Sigmoid colon (tissue), 3 donors: Measurements from ENCODE around the gene ACR.

Experiments used
- POLR2A ChIP-seq, 2 donors: fragments of 450-650 bp; IDR thresholded peaks; one replicate each; pipeline ENCODE4 v1.6.1; 2016; ENCODE audit warnings: antibody characterized with exemption in 2 of 2, mild to moderate bottlenecking in 2 of 2, moderate library complexity in 2 of 2
- TF ChIP-seq, protein P1 (sequence below), 4 experiments: fragments of 450-650 bp in 3 of 4; fragments of 200-600 bp in 1 of 4; IDR thresholded peaks; one replicate each; pipeline ENCODE4 v1.5.1; 2016 to 2019; ENCODE audit warnings: antibody characterized with exemption in 4 of 4, mild to moderate bottlenecking in 3 of 4, moderate library complexity in 2 of 4

DNA sequence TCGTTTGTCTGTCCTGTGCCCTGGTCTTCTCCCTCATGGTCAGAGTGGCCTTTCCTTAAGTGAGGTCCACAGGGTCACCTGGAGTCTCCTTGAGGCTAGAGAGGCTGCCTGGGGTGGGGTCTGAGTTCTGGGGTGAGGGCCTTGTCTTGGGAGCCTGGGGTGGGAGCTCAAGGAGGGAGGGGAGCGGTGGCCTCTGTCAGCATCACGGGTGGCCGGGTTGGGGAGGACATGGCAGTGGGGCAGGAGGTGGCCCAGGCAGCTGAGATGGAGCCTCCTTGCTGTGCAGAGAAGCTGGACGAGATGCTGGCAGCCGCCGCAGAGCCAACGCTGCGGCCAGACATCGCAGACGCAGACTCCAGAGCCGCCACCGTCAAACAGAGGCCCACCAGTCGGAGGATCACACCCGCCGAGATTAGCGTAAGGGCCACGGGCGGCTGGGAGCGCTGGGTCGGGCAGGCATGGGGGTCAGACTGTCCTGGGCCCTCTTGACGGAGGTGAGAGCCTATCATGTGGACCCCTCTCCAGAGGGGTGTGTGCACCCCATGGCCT lies 23.3 kb upstream of the ACR start:
- TF ChIP-seq, protein P1, sequence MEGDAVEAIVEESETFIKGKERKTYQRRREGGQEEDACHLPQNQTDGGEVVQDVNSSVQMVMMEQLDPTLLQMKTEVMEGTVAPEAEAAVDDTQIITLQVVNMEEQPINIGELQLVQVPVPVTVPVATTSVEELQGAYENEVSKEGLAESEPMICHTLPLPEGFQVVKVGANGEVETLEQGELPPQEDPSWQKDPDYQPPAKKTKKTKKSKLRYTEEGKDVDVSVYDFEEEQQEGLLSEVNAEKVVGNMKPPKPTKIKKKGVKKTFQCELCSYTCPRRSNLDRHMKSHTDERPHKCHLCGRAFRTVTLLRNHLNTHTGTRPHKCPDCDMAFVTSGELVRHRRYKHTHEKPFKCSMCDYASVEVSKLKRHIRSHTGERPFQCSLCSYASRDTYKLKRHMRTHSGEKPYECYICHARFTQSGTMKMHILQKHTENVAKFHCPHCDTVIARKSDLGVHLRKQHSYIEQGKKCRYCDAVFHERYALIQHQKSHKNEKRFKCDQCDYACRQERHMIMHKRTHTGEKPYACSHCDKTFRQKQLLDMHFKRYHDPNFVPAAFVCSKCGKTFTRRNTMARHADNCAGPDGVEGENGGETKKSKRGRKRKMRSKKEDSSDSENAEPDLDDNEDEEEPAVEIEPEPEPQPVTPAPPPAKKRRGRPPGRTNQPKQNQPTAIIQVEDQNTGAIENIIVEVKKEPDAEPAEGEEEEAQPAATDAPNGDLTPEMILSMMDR (IDR thresholded peaks at IDR 0.05) = no peak
- TF ChIP-seq POLR2A (IDR thresholded peaks at IDR 0.05) = no peak
